ENCODE results near the gene WFDC10A.
A peak's percentile ranks its signal among the peaks of the same experiment; 100 is the strongest.
"Not testable (repeated sequence)": the region's sequence is repeated elsewhere in the genome, so short reads cannot be mapped to it uniquely, and the experiment has no call there.

Gene WFDC10A

GRCh38 chr20:45629496-45630100, at the start of gene WFDC10A:
WFDC10A (plus strand) TSS chr20:45629739; CDS start chr20:45629814, 75 bp downstream.
- DNase-seq, result peak; percentile 59

DNA sequence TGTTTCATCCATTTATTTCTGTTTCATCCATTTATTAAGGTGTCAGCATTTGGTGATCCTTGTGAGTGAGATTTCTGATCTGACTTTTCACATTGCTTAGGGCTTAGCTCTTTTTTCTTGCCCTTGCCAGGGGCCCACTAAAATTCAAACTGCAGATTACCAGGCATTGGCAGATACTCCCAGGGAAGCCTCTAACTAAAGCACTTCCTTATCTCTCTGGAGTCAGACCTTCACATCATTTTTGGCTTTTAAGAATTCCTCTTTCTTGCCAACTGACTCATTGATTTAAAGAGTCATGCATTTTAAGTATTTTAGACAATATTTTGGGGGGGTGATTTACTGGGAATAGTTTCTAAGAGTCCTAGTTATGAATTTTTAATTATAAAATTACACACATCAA, 47.8 kb upstream of the WFDC10A start:
- DNase-seq, result no peak

- no peak for DNase-seq
Measured at GRCh38 chr20:45583502-45583901, 46.0 kb upstream of the WFDC10A start.

- DNase-seq, result not testable (repeated sequence)
Measured at GRCh38 chr20:45584294-45584693, 45.2 kb upstream of the WFDC10A start.

- not testable (repeated sequence) for DNase-seq
Measured at GRCh38 chr20:45585986-45586385, 43.6 kb upstream of the WFDC10A start.

- peak; percentile 25 for DNase-seq
Measured at GRCh38 chr20:45588800-45589199, 40.7 kb upstream of the WFDC10A start.

- DNase-seq, result no peak
Measured at GRCh38 chr20:45589725-45590124, 39.8 kb upstream of the WFDC10A start.

- peak; percentile 57 for DNase-seq
Measured at GRCh38 chr20:45592574-45593189, 36.9 kb upstream of the WFDC10A start.

GRCh38 chr20:45593498-45593897, 36.0 kb upstream of the WFDC10A start:
- DNase-seq, result no peak

DNA sequence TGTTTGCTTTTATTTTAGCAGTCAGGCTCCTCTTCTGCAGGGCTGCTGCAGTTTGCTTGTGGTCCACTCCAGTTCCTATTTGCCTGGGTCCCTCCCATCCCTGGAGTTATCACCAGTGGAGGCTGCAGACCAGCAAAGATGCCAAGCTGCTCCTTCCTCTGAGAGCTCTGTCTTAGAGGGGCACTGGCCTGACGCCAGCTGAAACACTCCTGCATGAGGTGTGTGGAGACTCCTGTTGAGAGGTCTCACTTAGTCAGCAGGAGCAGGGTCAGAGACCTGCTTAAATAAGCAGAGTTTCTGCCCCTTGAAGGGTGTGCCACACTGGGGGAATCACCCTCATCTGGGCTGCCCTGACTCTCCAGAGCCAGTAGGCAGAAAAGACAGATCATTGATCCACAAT, 34.3 kb upstream of the WFDC10A start:
- no peak for DNase-seq

DNA sequence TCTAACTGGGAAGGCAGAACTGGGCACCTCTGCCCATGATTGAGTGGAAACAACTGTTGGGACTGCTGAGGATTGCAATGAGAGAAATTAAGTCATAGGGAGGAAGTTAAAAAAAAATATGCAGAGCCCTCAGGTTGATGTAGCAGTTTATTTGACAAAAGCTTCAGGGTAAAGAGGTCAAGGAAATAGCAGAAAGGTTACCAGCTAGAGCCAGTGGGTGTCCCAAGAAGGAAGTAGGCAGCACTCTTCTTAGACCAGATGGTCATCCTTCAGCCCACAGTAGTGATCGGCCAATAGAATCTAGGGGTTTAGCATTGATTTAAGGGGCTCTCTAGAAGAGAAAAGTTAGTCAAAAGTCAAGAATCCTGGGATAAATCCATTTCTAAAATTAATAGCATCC, 21.7 kb upstream of the WFDC10A start:
- DNase-seq, result no peak

DNA sequence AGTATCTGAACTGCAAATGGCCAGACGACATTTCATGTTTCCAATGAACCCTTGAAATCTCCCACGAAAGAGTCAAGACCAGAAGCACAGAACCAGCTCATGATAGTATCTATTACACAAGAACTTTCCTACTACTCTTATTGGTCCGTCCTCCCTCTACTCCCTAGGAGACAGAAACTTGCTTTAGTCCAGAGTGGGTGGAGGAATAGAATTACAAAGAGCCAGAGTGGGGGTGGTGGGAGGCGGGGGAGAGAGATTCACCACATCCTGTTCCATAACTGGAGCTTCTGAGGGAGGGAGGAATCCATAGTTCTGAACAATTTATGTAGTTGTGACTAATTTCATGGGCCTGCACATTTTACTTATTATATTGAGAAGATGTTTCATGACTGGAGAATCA, 18.5 kb upstream of the WFDC10A start:
- peak; percentile 81 for DNase-seq

DNA sequence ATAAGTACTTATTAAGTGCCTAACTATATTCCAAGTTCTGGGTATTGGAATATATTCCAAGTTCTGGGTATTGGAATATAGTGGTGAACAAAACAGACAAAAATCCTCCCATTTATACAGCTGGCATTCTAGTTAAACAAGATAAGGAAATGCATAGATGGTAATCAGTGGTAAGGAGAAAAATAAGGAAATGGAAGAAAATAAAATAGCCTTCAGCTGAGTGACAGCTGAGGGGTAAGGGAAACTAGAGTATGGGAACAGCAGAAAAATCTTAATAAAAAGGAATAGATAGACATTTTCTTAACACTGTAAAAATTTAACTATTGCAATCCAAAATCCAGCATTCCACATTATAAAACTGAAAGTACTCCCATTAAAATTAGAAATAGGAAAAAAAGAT, 17.2 kb upstream of the WFDC10A start:
- DNase-seq, result no peak

- no peak for DNase-seq
Measured at GRCh38 chr20:45617591-45617990, 11.9 kb upstream of the WFDC10A start.

DNA sequence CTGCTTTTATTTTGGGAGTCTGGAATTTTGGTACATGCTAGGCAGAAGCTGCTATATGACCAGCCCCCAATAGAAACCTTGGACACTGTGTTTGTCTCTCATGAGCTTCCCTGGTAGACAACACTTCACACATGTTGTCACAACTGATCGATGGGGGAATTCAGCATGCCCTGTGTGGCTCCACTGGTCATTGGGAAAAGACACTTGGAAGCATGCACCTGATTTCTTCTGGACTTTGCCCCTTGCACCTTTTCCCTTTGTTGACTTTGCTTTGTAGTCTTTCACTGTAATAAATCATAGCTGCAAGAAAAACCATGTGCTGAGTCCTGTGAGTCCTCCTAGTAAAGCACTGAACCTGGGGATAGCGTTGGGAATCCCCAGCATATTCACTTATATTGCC, 7.9 kb upstream of the WFDC10A start:
- no peak for DNase-seq

- no peak for DNase-seq
Measured at GRCh38 chr20:45626540-45626939, 3.0 kb upstream of the WFDC10A start.

DNA sequence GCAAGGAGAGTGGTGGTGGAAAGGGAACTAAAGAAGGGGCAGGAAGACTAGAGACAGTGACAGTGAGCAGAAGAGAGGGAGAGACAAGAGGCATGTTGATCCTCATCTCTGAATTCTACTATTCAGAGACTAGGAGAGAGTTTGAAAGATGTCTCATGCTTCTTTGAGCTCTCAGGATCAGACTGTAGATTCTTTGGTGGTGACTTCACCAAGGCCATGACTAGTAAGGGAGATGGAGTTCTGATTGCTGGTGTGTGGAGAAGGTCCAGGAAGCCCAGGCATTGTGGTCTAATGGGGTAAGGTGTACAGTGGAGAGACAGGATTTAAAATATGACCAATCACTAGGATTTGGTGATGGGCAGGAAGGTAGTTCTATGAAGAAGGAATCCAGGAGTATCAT, 832 bp downstream of the WFDC10A start:
- DNase-seq, result peak; percentile 25

- no peak for DNase-seq
Measured at GRCh38 chr20:45631184-45631583, 1.6 kb downstream of the WFDC10A start, which contains the start of gene WFDC9. WFDC9 (minus strand) TSS chr20:45631284; CDS start chr20:45610181, 21,103 bp downstream.

GRCh38 chr20:45636513-45636912, 7.0 kb downstream of the WFDC10A start:
- DNase-seq, result no peak

GRCh38 chr20:45639687-45640086, 10.1 kb downstream of the WFDC10A start:
- no peak for DNase-seq

- DNase-seq, result not testable (repeated sequence)
Measured at GRCh38 chr20:45641076-45641475, 11.5 kb downstream of the WFDC10A start.

GRCh38 chr20:45645869-45646268, 16.3 kb downstream of the WFDC10A start:
- DNase-seq, result not testable (repeated sequence)

- DNase-seq, result no peak
Measured at GRCh38 chr20:45646875-45647274, 17.3 kb downstream of the WFDC10A start.

GRCh38 chr20:45647441-45648050, 18.0 kb downstream of the WFDC10A start:
- no peak for DNase-seq
